A549 (cell line): Measurements from ENCODE around the gene EIF3L. TPM values are rescaled to one million over a fixed set of nuclear protein-coding genes. Genes with fewer than 3 reads are reported as not detected.
A peak's percentile ranks its signal among the peaks of the same experiment; 100 is the strongest.

ENCODE experiments used
- ATAC-seq, 2 experiments: fragments of 200-7000 bp in 1 of 2; fragments of >200 bp in 1 of 2; cut with Nextera tagmentation in 1 of 2; cut with Tn5 transposase in 1 of 2; 3 replicates each; pipeline versions ENCODE4 v1.8.0 to v1.9.1; 2018 to 2020; ENCODE audit warnings: mild to moderate bottlenecking in 1 of 2, moderate library complexity in 1 of 2
- CTCF ChIA-PET: fragments of 300-600 bp; sonication (Branson Sonifier 250); formaldehyde crosslinking; extraction: SDS; loops from one replicate; lab custom pipeline; 2021; ENCODE audit warnings: antibody characterized with exemption, inconsistent platforms; lab: Yijun Ruan, JAX
- POLR2A ChIA-PET: fragments of 350-600 bp; formaldehyde crosslinking; extraction: SDS; loops from one replicate; lab custom pipeline; 2021; ENCODE audit warnings: antibody characterized with exemption, inconsistent platforms; lab: Yijun Ruan, JAX
- DNase-seq, 2 experiments: peaks; one replicate each; pipeline versions ENCODE4 v3.0.0 to v3.0.0-alpha.2; 2011 to 2016; ENCODE audit warnings: low read depth in 1 of 2, low spot score in 1 of 2
- FAIRE-seq: peaks from 2 replicates; lab custom pipeline; 2011; peaks lifted over from hg19 to GRCh38; lab: Jason Lieb, UNC
- H3K27ac ChIP-seq, 2 experiments: fragments of >200 bp; sonication (Bioruptor Twin); formaldehyde crosslinking; 3 replicates each; pipeline ENCODE4 v1.5.1; 2016 to 2017
- H3K4me1 ChIP-seq: fragments of >200 bp; sonication (Bioruptor Twin); formaldehyde crosslinking; 3 replicates; pipeline ENCODE4 v1.6.1; 2016
- H3K4me2 ChIP-seq: fragments of >200 bp; sonication (Bioruptor Twin); formaldehyde crosslinking; 3 replicates; pipeline ENCODE4 v1.6.1; 2016
- H3K4me3 ChIP-seq: fragments of >200 bp; sonication (Bioruptor Twin); formaldehyde crosslinking; 3 replicates; pipeline ENCODE4 v1.5.1; 2016
- H3K9me3 ChIP-seq: fragments of >200 bp; sonication (Bioruptor Twin); formaldehyde crosslinking; 3 replicates; pipeline ENCODE4 v1.6.1; 2016
- BCL3 ChIP-seq: fragments of >200 bp; sonication (Bioruptor Twin); formaldehyde crosslinking; IDR thresholded peaks from 3 replicates; pipeline ENCODE4 v1.6.1; 2016
- BHLHE40 ChIP-seq: IDR thresholded peaks from 2 replicates; pipeline ENCODE4 v1.6.1; 2012; ENCODE audit warnings: low read depth, low read length, inconsistent platforms
- CBX8 ChIP-seq: fragments of 200-600 bp; sonication (generic); IDR thresholded peaks from 2 replicates; pipeline ENCODE4 v1.6.1; 2016
- CEBPB ChIP-seq, 2 experiments: fragments of >200 bp in 1 of 2; sonication (Bioruptor Twin) in 1 of 2; formaldehyde crosslinking in 1 of 2; IDR thresholded peaks; 2 replicates each; pipeline ENCODE4 v1.6.1; 2012 to 2016
- CHD2 ChIP-seq: fragments of 150-350 bp; IDR thresholded peaks from 2 replicates; pipeline ENCODE4 v1.6.1; 2014; ENCODE audit warnings: low read length; ENCODE audit not compliant: partially characterized antibody
- FOSB ChIP-seq: fragments of 250-450 bp; sonication (Bioruptor Pico); IDR thresholded peaks from 2 replicates; pipeline ENCODE4 v1.5.0; 2020; ENCODE audit warnings: mild to moderate bottlenecking, moderate library complexity
- HDAC2 ChIP-seq: fragments of 200-600 bp; sonication (generic); IDR thresholded peaks from 2 replicates; pipeline ENCODE4 v1.6.1; 2016
- HES2 ChIP-seq: fragments of >200 bp; sonication (Bioruptor Twin); formaldehyde crosslinking; IDR thresholded peaks from 2 replicates; pipeline ENCODE4 v1.6.1; 2016
- HEYL ChIP-seq: fragments of 250-450 bp; sonication (Bioruptor Pico); IDR thresholded peaks from 2 replicates; pipeline ENCODE4 v1.8.0; 2021; ENCODE audit warnings: mild to moderate bottlenecking, moderate library complexity
- HOXA7 ChIP-seq: fragments of 250-450 bp; sonication (Bioruptor Pico); IDR thresholded peaks from 2 replicates; pipeline ENCODE4 v1.5.0; 2020; ENCODE audit warnings: mild to moderate bottlenecking, moderate library complexity
- JUNB ChIP-seq: fragments of >200 bp; sonication (Bioruptor Twin); formaldehyde crosslinking; IDR thresholded peaks from 2 replicates; pipeline ENCODE4 v1.6.1; 2016
- KDM1A ChIP-seq: fragments of 200-600 bp; sonication (generic); IDR thresholded peaks from 2 replicates; pipeline ENCODE4 v1.6.1; 2016; ENCODE audit warnings: low read depth, mild to moderate bottlenecking
- KDM5A ChIP-seq: fragments of 200-600 bp; sonication (generic); IDR thresholded peaks from 2 replicates; pipeline ENCODE4 v1.6.1; 2016; ENCODE audit warnings: antibody characterized with exemption, mild to moderate bottlenecking
- MAFK ChIP-seq: fragments of 450-650 bp; IDR thresholded peaks from 2 replicates; pipeline ENCODE4 v1.6.1; 2014; ENCODE audit not compliant: partially characterized antibody
- MAX ChIP-seq: IDR thresholded peaks from 2 replicates; pipeline ENCODE4 v1.6.1; 2012
- MAZ ChIP-seq: fragments of 150-350 bp; IDR thresholded peaks from 2 replicates; pipeline ENCODE4 v1.6.1; 2014; ENCODE audit warnings: antibody characterized with exemption, low read depth, low read length, borderline replicate concordance
- MYC ChIP-seq: IDR thresholded peaks from 2 replicates; pipeline ENCODE4 v1.6.1; 2012; ENCODE audit warnings: mild to moderate bottlenecking, inconsistent platforms, low read length, improper control_type of control experiment, borderline replicate concordance
- PBX3 ChIP-seq: IDR thresholded peaks from 2 replicates; pipeline ENCODE4 v1.6.1; 2012
- PHF8 ChIP-seq: fragments of 200-600 bp; sonication (generic); IDR thresholded peaks from 2 replicates; pipeline ENCODE4 v1.6.1; 2016; ENCODE audit warnings: low read depth, mild to moderate bottlenecking, antibody characterized with exemption, moderate library complexity, borderline replicate concordance
- POLR2A ChIP-seq: IDR thresholded peaks from 2 replicates; pipeline ENCODE4 v1.6.1; 2012; ENCODE audit warnings: mild to moderate bottlenecking, low read length
- RARB ChIP-seq: fragments of 250-450 bp; sonication (Bioruptor Pico); IDR thresholded peaks from 2 replicates; pipeline ENCODE4 v1.8.0; 2021; ENCODE audit warnings: mild to moderate bottlenecking, moderate library complexity
- RCOR1 ChIP-seq: fragments of 150-350 bp; IDR thresholded peaks from 2 replicates; pipeline ENCODE4 v1.6.1; 2014; ENCODE audit warnings: antibody characterized with exemption, low read length, low read depth
- RNF2 ChIP-seq: fragments of 200-600 bp; sonication (generic); IDR thresholded peaks from 2 replicates; pipeline ENCODE4 v1.6.1; 2016; ENCODE audit warnings: low read depth, mild to moderate bottlenecking, antibody characterized with exemption, moderate library complexity, borderline replicate concordance
- SMC3 ChIP-seq: fragments of >200 bp; sonication (Bioruptor Twin); formaldehyde crosslinking; IDR thresholded peaks from 3 replicates; pipeline ENCODE4 v1.6.1; 2018; ENCODE audit warnings: inconsistent platforms
- TFCP2L1 ChIP-seq: fragments of 250-450 bp; sonication (Bioruptor Pico); IDR thresholded peaks from 2 replicates; pipeline ENCODE4 v1.5.0; 2021; ENCODE audit warnings: mild to moderate bottlenecking
- USF2 ChIP-seq: fragments of 450-650 bp; IDR thresholded peaks from 2 replicates; pipeline ENCODE4 v1.6.1; 2014; ENCODE audit warnings: antibody characterized with exemption
- ZC3H11A ChIP-seq: fragments of 450-650 bp; IDR thresholded peaks from 2 replicates; pipeline ENCODE4 v1.6.1; 2014; ENCODE audit warnings: antibody characterized with exemption, mild to moderate bottlenecking
- ZNF302 ChIP-seq: fragments of 250-450 bp; sonication (Bioruptor Pico); IDR thresholded peaks from 2 replicates; pipeline ENCODE4 v1.9.0; 2021; ENCODE audit warnings: inconsistent platforms, mild to moderate bottlenecking, moderate library complexity
- ZSCAN20 ChIP-seq: fragments of 250-450 bp; sonication (Bioruptor Pico); IDR thresholded peaks from 2 replicates; pipeline ENCODE4 v1.8.0; 2022; ENCODE audit warnings: mild to moderate bottlenecking, moderate library complexity
- WGBS: methylation state at CpG from one replicate; pipeline ENCODE4 v1.1.6; 2017; ENCODE audit errors: missing lambda C conversion rate; 5-methylcytosine and 5-hydroxymethylcytosine counted together
- polyA plus RNA-seq, 4 experiments: library from polyadenylated mRNA; depleted of rRNA in 3 of 4; stranded (reverse); fragments of >200 nt; fragmentation: RNase III in 1 of 4; extraction: RNeasy Plus Mini Kit Qiagen cat#74134 plus additional on column Dnase treatment in 1 of 4; gene quantifications; 2 replicates in 3 of 4; 3 replicates in 1 of 4; pipeline ENCODE4 v1.2.3, GENCODE V29; 2011 to 2017

The EIF3L gene
- polyA plus RNA-seq, 2 of the 4 experiments (the other 2 are of a cell fraction) = 218 to 423 TPM

GRCh38 chr22:37823134-37823985 lies 25.9 kb upstream of the EIF3L start, which contains the start of gene GALR3:
Gene GALR3, plus strand, starts transcription at chr22:37823382. Its CDS starts 25 bp downstream, at chr22:37823407.
- POLR2A ChIA-PET = interaction anchor here (0.5 kb wide), 1 partner anchor 11 kb away, joined by 3 read pairs; no protein-coding TSS in a partner anchor
- ATAC-seq (peak in 1 of 2 experiments; percentile 7; a peak in 3 of 6 replicates), FAIRE-seq (no peak), DNase-seq (no peak)
- CTCF ChIA-PET = interaction anchor here (0.6 to 3.9 kb wide), 6 partner anchors 9 to 142 kb away, joined by 3 to 18 read pairs (median 4); partner anchors contain the start of gene GCAT
- Histone ChIP-seq H3K27ac (no peak within 1 kb of the TSS), H3K9me3 (no peaks in the 10 kb centered on the region), H3K4me3 (no peak within 1 kb of the TSS), H3K4me2 (no peak within 1 kb of the TSS), H3K4me1 (no peaks in the 10 kb centered on the region)
- TF ChIP-seq HEYL (CRISPR knock-in tag) (no peak), RARB (CRISPR knock-in tag) (no peak), ZC3H11A (no peak), POLR2A (no peak), MAX (no peak), KDM1A (no peak), MAFK (no peak), HOXA7 (CRISPR knock-in tag) (no peak), HDAC2 (no peak), USF2 (no peak)
- whole genome bisulfite sequencing = 86% methylated on average over 7 of the region's 21 CpGs

- CTCF ChIA-PET = interaction anchor here (0.6 to 3.9 kb wide), 5 partner anchors 9 to 85 kb away, joined by 3 to 18 read pairs (median 4); no protein-coding TSS in a partner anchor
- Histone ChIP-seq H3K27ac (no peak overlapping the region), H3K4me1 (no peaks in the 10 kb centered on the region), H3K4me3 (no peak overlapping the region), H3K9me3 (no peaks in the 10 kb centered on the region), H3K4me2 (no peak overlapping the region)
- 96% methylated on average over 82 of the region's 135 CpGs for WGBS
- POLR2A ChIA-PET = no interaction called here
- ATAC-seq (no peak), FAIRE-seq (no peak), DNase-seq (no peak)
- TF ChIP-seq ZSCAN20 (CRISPR knock-in tag) (no peak), BCL3 (no peak), FOSB (CRISPR knock-in tag) (no peak), MYC (no peak), CEBPB (IDR thresholded peaks at IDR 0.05) (no peak), HDAC2 (no peak), ZC3H11A (no peak), CBX8 (no peak), HES2 (no peak)
Measured at GRCh38 chr22:37824674-37825641, 24.3 kb upstream of the EIF3L start.

- FAIRE-seq = no peak
- H3K4me2 ChIP-seq = no peak overlapping the region
- POLR2A ChIA-PET = no interaction called here
- no peak for DNase-seq
- H3K4me3 ChIP-seq = no peak overlapping the region
- H3K9me3 ChIP-seq = no peaks in the 10 kb centered on the region
- no peak for ATAC-seq
- WGBS = 83% methylated on average over 6 of the region's 9 CpGs
- no peak overlapping the region for H3K27ac ChIP-seq
- no peaks in the 10 kb centered on the region for H3K4me1 ChIP-seq
- CTCF ChIA-PET = interaction anchor here (0.7 to 4.4 kb wide), 4 partner anchors 9 to 328 kb away, joined by 3 to 20 read pairs (median 10); no protein-coding TSS in a partner anchor
- TF ChIP-seq RNF2 (no peak), KDM5A (no peak), HOXA7 (CRISPR knock-in tag) (no peak), JUNB (no peak), HDAC2 (no peak), SMC3 (no peak), HES2 (no peak), ZNF302 (CRISPR knock-in tag) (no peak), PHF8 (no peak), BHLHE40 (no peak), HEYL (CRISPR knock-in tag) (no peak), TFCP2L1 (CRISPR knock-in tag) (no peak), RCOR1 (no peak), CHD2 (no peak), MAZ (no peak), PBX3 (no peak)
Measured at GRCh38 chr22:37827056-37827455, 22.2 kb upstream of the EIF3L start.
